Activated CD8-positive, alpha-beta memory T cell treated with anti-CD3 and anti-CD28 coated beads for 36 hours (primary cell): ENCODE results near the gene FGFBP2. TPM values are rescaled to one million over a fixed set of nuclear protein-coding genes. Genes with fewer than 3 reads are reported as not detected.
"Not testable (repeated sequence)": the region's sequence is repeated elsewhere in the genome, so short reads cannot be mapped to it uniquely, and the experiment has no call there.

Experiments
- CTCF ChIA-PET: fragments of 350-600 bp; sonication (Branson Sonifier 250); formaldehyde crosslinking; loops from one replicate; lab custom pipeline; 2021; ENCODE audit warnings: antibody characterized with exemption; lab: Charles Lee
- POLR2A ChIA-PET: fragments of 350-600 bp; sonication (Branson Sonifier 250); formaldehyde crosslinking; loops from one replicate; lab custom pipeline; 2021; ENCODE audit warnings: antibody characterized with exemption; lab: Charles Lee
- total RNA-seq, 2 experiments: library from RNA; stranded (reverse); gene quantifications; one replicate each; pipeline ENCODE4 v1.2.3, GENCODE V29; 2021

FGFBP2 gene
- total RNA-seq, 2 experiments from 2014 or later: 2.1 to 2.5 TPM

GRCh38 chr4:15938640-15939039 is 24.3 kb downstream of the FGFBP2 start, which contains the start of gene FGFBP1:
TSS of gene FGFBP1 (minus strand) at chr4:15938740. CDS start at chr4:15936632, 2,108 bp downstream.
- ChIA-PET CTCF (no interaction called here), POLR2A (no interaction called here)

GRCh38 chr4:15938182-15938581 is 24.8 kb downstream of the FGFBP2 start:
- ChIA-PET CTCF (interaction anchor here (1.0 kb wide), 1 partner anchor 55 kb away, joined by 3 read pairs; no protein-coding TSS in a partner anchor), POLR2A (no interaction called here)

- CTCF ChIA-PET: no interaction called here
These were observed 26.5 kb downstream of the FGFBP2 start for GRCh38 chr4:15936495-15936894.

GRCh38 chr4:15935504-15936402 is 27.2 kb downstream of the FGFBP2 start:
- ChIA-PET POLR2A (no interaction called here), CTCF (no interaction called here)

More at GRCh38 chr4:15936495-15936894, 26.5 kb downstream of the FGFBP2 start:
- POLR2A ChIA-PET: no interaction called here

GRCh38 chr4:15934259-15934658 is 28.7 kb downstream of the FGFBP2 start:
- ChIA-PET CTCF (no interaction called here), POLR2A (no interaction called here)

GRCh38 chr4:15931451-15932210 is 31.3 kb downstream of the FGFBP2 start:
- POLR2A ChIA-PET: no interaction called here
- CTCF ChIA-PET: no interaction called here

GRCh38 chr4:15930314-15930713 is 32.7 kb downstream of the FGFBP2 start:
- CTCF ChIA-PET: interaction anchor here (0.9 kb wide), 1 partner anchor 26 kb away, joined by 3 read pairs; no protein-coding TSS in a partner anchor
- POLR2A ChIA-PET: no interaction called here

- POLR2A ChIA-PET: no interaction called here
- CTCF ChIA-PET: interaction anchor here (0.8 to 1.1 kb wide), 2 partner anchors 26 to 47 kb away, joined by 3 read pairs; no protein-coding TSS in a partner anchor
These were observed 33.4 kb downstream of the FGFBP2 start for GRCh38 chr4:15929540-15929939.

- ChIA-PET CTCF (interaction anchor here (0.8 to 1.1 kb wide), 2 partner anchors 27 to 46 kb away, joined by 3 read pairs; no protein-coding TSS in a partner anchor), POLR2A (interaction anchor here (0.6 kb wide), 1 partner anchor 1882 kb away, joined by 3 read pairs; no protein-coding TSS in a partner anchor)
These were observed 34.1 kb downstream of the FGFBP2 start for GRCh38 chr4:15928883-15929282.

GRCh38 chr4:15926486-15926885 is 36.5 kb downstream of the FGFBP2 start:
- CTCF ChIA-PET: no interaction called here
- POLR2A ChIA-PET: no interaction called here

GRCh38 chr4:15925830-15926229 is 37.1 kb downstream of the FGFBP2 start:
- CTCF ChIA-PET: no interaction called here
- POLR2A ChIA-PET: no interaction called here

GRCh38 chr4:15921592-15921932 is 41.4 kb downstream of the FGFBP2 start:
- ChIA-PET CTCF (interaction anchor here (1.1 kb wide), 1 partner anchor 39 kb away, joined by 3 read pairs; no protein-coding TSS in a partner anchor), POLR2A (no interaction called here)

- POLR2A ChIA-PET: no interaction called here
- CTCF ChIA-PET: interaction anchor here (1.1 kb wide), 1 partner anchor 39 kb away, joined by 3 read pairs; no protein-coding TSS in a partner anchor
These were observed 42.0 kb downstream of the FGFBP2 start for GRCh38 chr4:15920723-15921591.

- ChIA-PET CTCF (no interaction called here), POLR2A (interaction anchor here (0.6 kb wide), 1 partner anchor 1402 kb away, joined by 7 read pairs; no protein-coding TSS in a partner anchor)
These were observed 44.4 kb downstream of the FGFBP2 start for GRCh38 chr4:15918484-15919129.

- CTCF ChIA-PET: interaction anchor here (1.1 kb wide), 1 partner anchor 112 kb away, joined by 4 read pairs; no protein-coding TSS in a partner anchor
These were observed 45.7 kb downstream of the FGFBP2 start for GRCh38 chr4:15917297-15917696.

GRCh38 chr4:15916358-15916757 is 46.6 kb downstream of the FGFBP2 start:
- CTCF ChIA-PET, POLR2A ChIA-PET: not testable (repeated sequence)

More at GRCh38 chr4:15917297-15917696, 45.7 kb downstream of the FGFBP2 start:
- POLR2A ChIA-PET: no interaction called here

GRCh38 chr4:15914736-15915135 is 48.2 kb downstream of the FGFBP2 start:
- ChIA-PET CTCF (no interaction called here), POLR2A (no interaction called here)

- CTCF ChIA-PET: interaction anchor here (1.0 kb wide), 1 partner anchor 32 kb away, joined by 4 read pairs; no protein-coding TSS in a partner anchor
- POLR2A ChIA-PET: no interaction called here
These were observed 48.7 kb downstream of the FGFBP2 start for GRCh38 chr4:15914291-15914690.
